OCI-LY1 (cell line): ENCODE data around the gene CRYBA1.

Experiments used
- CTCF ChIP-seq: fragments of 200-600 bp; sonication (generic), shearing (Covaris generic); IDR thresholded peaks from 2 replicates; pipeline ENCODE4 v1.5.1; 2017; ENCODE audit warnings: mild to moderate bottlenecking, antibody characterized with exemption, low read length, moderate library complexity, mixed read lengths
- EZH2 ChIP-seq: fragments of 200-600 bp; sonication (generic), shearing (Covaris generic); IDR thresholded peaks from 2 replicates; pipeline ENCODE4 v1.8.0; 2017; ENCODE audit warnings: borderline replicate concordance, mixed run types, mild to moderate bottlenecking, antibody characterized with exemption, low read length, moderate library complexity, mixed read lengths

- TF ChIP-seq EZH2 (no peak), CTCF (no peak)
Observed at GRCh38 chr17:29263916-29264315, 17.3 kb downstream of the CRYBA1 start.
